ENCODE results near the gene ZDHHC18.
A peak's percentile ranks its signal among the peaks of the same experiment; 100 is the strongest.
"Not testable (repeated sequence)": the region's sequence is repeated elsewhere in the genome, so short reads cannot be mapped to it uniquely, and the experiment has no call there.

ZDHHC18 gene

GRCh38 chr1:26831546-26832248 is 5.2 kb downstream of the ZDHHC18 start:
- no peaks in the 10 kb centered on the region for H3K9me3 Mint-ChIP-seq
- peak overlapping the region; percentile 97 for H3K27ac Mint-ChIP-seq
- no peak overlapping the region for H3K4me3 Mint-ChIP-seq
- peaks cover 78% of the 10 kb centered on the region for H3K4me1 Mint-ChIP-seq
- CTCF ChIA-PET: interaction anchor here (0.6 to 6.3 kb wide), 5 partner anchors 9 to 651 kb away, joined by 3 to 58 read pairs (median 28); partner anchors contain the start of gene PIGV
- no peaks in the 10 kb centered on the region for H3K27me3 Mint-ChIP-seq
- DNase-seq: no peak
- peaks cover 80% of the 10 kb centered on the region for H3K36me3 Mint-ChIP-seq

GRCh38 chr1:26832249-26832960 is 5.9 kb downstream of the ZDHHC18 start:
- peak overlapping the region; percentile 97 for H3K27ac Mint-ChIP-seq
- H3K9me3 Mint-ChIP-seq: no peaks in the 10 kb centered on the region
- DNase-seq: no peak
- no peaks in the 10 kb centered on the region for H3K27me3 Mint-ChIP-seq
- CTCF ChIA-PET: interaction anchor here (0.9 to 6.3 kb wide), 8 partner anchors 9 to 230 kb away, joined by 3 to 58 read pairs (median 11); partner anchors contain the start of gene PIGV
- peaks cover 79% of the 10 kb centered on the region for H3K36me3 Mint-ChIP-seq
- H3K4me1 Mint-ChIP-seq: peaks cover 77% of the 10 kb centered on the region
- H3K4me3 Mint-ChIP-seq: no peak overlapping the region

- CTCF ChIA-PET: interaction anchor here (0.6 to 6.3 kb wide), 19 partner anchors 9 to 334 kb away, joined by 3 to 58 read pairs (median 4); partner anchors contain the start of genes GPN2 and PIGV
- Mint-ChIP-seq H3K27ac (peak overlapping the region; percentile 97), H3K27me3 (no peaks in the 10 kb centered on the region), H3K9me3 (no peaks in the 10 kb centered on the region), H3K4me3 (peak overlapping the region; percentile 61), H3K36me3 (peaks cover 76% of the 10 kb centered on the region), H3K4me1 (peaks cover 70% of the 10 kb centered on the region)
- peak; percentile 96 for DNase-seq
These were observed 7.2 kb downstream of the ZDHHC18 start for GRCh38 chr1:26833432-26834405.

- Mint-ChIP-seq H3K36me3 (peaks cover 63% of the 10 kb centered on the region), H3K4me1 (peaks cover 33% of the 10 kb centered on the region), H3K27ac (peak overlapping the region; percentile 71)
- H3K4me3 Mint-ChIP-seq, H3K9me3 Mint-ChIP-seq, DNase-seq, H3K27me3 Mint-ChIP-seq: not testable (repeated sequence)
- CTCF ChIA-PET: interaction anchor here (0.8 kb wide), 1 partner anchor 27 kb away, joined by 3 read pairs; no protein-coding TSS in a partner anchor
These were observed 11.2 kb downstream of the ZDHHC18 start for GRCh38 chr1:26837665-26838064.

GRCh38 chr1:26838474-26839338 is 12.2 kb downstream of the ZDHHC18 start:
- Mint-ChIP-seq H3K36me3 (peaks cover 57% of the 10 kb centered on the region), H3K27ac (peak overlapping the region; percentile 71), H3K9me3 (no peaks in the 10 kb centered on the region), H3K27me3 (no peaks in the 10 kb centered on the region), H3K4me1 (peaks cover 23% of the 10 kb centered on the region), H3K4me3 (no peak overlapping the region)
- no peak for DNase-seq
- CTCF ChIA-PET: interaction anchor here (0.6 to 1.0 kb wide), 2 partner anchors 29 to 48 kb away, joined by 3 to 4 read pairs; no protein-coding TSS in a partner anchor

GRCh38 chr1:26839339-26839722 is 12.8 kb downstream of the ZDHHC18 start:
- CTCF ChIA-PET: interaction anchor here (1.0 kb wide), 1 partner anchor 48 kb away, joined by 3 read pairs; no protein-coding TSS in a partner anchor
- H3K4me3 Mint-ChIP-seq: no peak overlapping the region
- H3K4me1 Mint-ChIP-seq: peaks cover 17% of the 10 kb centered on the region
- no peaks in the 10 kb centered on the region for H3K9me3 Mint-ChIP-seq
- DNase-seq: no peak
- H3K27me3 Mint-ChIP-seq: no peaks in the 10 kb centered on the region
- peaks cover 56% of the 10 kb centered on the region for H3K36me3 Mint-ChIP-seq
- peak overlapping the region; percentile 62 for H3K27ac Mint-ChIP-seq

- peaks cover 53% of the 10 kb centered on the region for H3K36me3 Mint-ChIP-seq
These were observed 13.3 kb downstream of the ZDHHC18 start for GRCh38 chr1:26839779-26840178.

GRCh38 chr1:26844424-26845196 is 18.1 kb downstream of the ZDHHC18 start:
- Mint-ChIP-seq H3K36me3 (peaks cover 42% of the 10 kb centered on the region), H3K27ac (no peak overlapping the region), H3K4me1 (no peaks in the 10 kb centered on the region), H3K27me3 (no peaks in the 10 kb centered on the region), H3K9me3 (no peaks in the 10 kb centered on the region), H3K4me3 (no peak overlapping the region)
- no peak for DNase-seq
- CTCF ChIA-PET: interaction anchor here (0.7 kb wide), 1 partner anchor 11 kb away, joined by 3 read pairs; no protein-coding TSS in a partner anchor

More at GRCh38 chr1:26839779-26840178, 13.3 kb downstream of the ZDHHC18 start:
- no peaks in the 10 kb centered on the region for H3K9me3 Mint-ChIP-seq
- H3K27me3 Mint-ChIP-seq: no peaks in the 10 kb centered on the region
- peaks cover 12% of the 10 kb centered on the region for H3K4me1 Mint-ChIP-seq
- H3K4me3 Mint-ChIP-seq: no peak overlapping the region
- DNase-seq: no peak
- H3K27ac Mint-ChIP-seq: no peak overlapping the region
- CTCF ChIA-PET: no interaction called here

- H3K9me3 Mint-ChIP-seq, DNase-seq, H3K27ac Mint-ChIP-seq, H3K4me3 Mint-ChIP-seq, H3K27me3 Mint-ChIP-seq, H3K4me1 Mint-ChIP-seq: not testable (repeated sequence)
- H3K36me3 Mint-ChIP-seq: peaks cover 54% of the 10 kb centered on the region
- CTCF ChIA-PET: interaction anchor here (0.6 to 2.5 kb wide), 4 partner anchors 11 to 41 kb away, joined by 3 to 7 read pairs (median 4); no protein-coding TSS in a partner anchor
These were observed 21.3 kb downstream of the ZDHHC18 start for GRCh38 chr1:26847826-26848225.

GRCh38 chr1:26848499-26848898 is 22.0 kb downstream of the ZDHHC18 start:
- Mint-ChIP-seq H3K27me3 (no peaks in the 10 kb centered on the region), H3K4me3 (no peak overlapping the region), H3K9me3 (no peaks in the 10 kb centered on the region), H3K36me3 (peaks cover 56% of the 10 kb centered on the region), H3K27ac (peak overlapping the region; percentile 42), H3K4me1 (no peaks in the 10 kb centered on the region)
- no peak for DNase-seq
- CTCF ChIA-PET: interaction anchor here (1.3 to 2.6 kb wide), 3 partner anchors 10 to 30 kb away, joined by 5 to 11 read pairs (median 7); no protein-coding TSS in a partner anchor

GRCh38 chr1:26848941-26849774 is 22.7 kb downstream of the ZDHHC18 start:
- CTCF ChIA-PET: interaction anchor here (0.9 to 2.6 kb wide), 6 partner anchors 10 to 247 kb away, joined by 3 to 11 read pairs (median 6); partner anchors contain the start of gene ZDHHC18
- no peaks in the 10 kb centered on the region for H3K27me3 Mint-ChIP-seq

More at GRCh38 chr1:26848941-26849774, 22.7 kb downstream of the ZDHHC18 start:
- H3K36me3 Mint-ChIP-seq: peaks cover 51% of the 10 kb centered on the region
- no peaks in the 10 kb centered on the region for H3K4me1 Mint-ChIP-seq
- no peak overlapping the region for H3K4me3 Mint-ChIP-seq
- H3K9me3 Mint-ChIP-seq: no peaks in the 10 kb centered on the region
- DNase-seq: no peak
- H3K27ac Mint-ChIP-seq: no peak overlapping the region
